Thoracic aorta (tissue), 2 donors: Measurements from ENCODE around the gene HFE. TPM values are rescaled to one million over a fixed set of nuclear protein-coding genes. Genes with fewer than 3 reads are reported as not detected.
A peak's percentile ranks its signal among the peaks of the same experiment; 100 is the strongest.

Source experiments
- ATAC-seq: fragments of 150-250 bp; one replicate; pipeline ENCODE4 v1.8.0; 2017; ENCODE audit warnings: low read depth; ENCODE audit not compliant: insufficient number of reproducible peaks, low FRiP score
- DNase-seq: peaks from one replicate; pipeline ENCODE4 v3.0.0-alpha.2; 2020; ENCODE audit warnings: low spot score
- H3K27ac ChIP-seq, 2 donors: fragments of 200-600 bp; sonication (generic); 1 replicate in 1 of 2; 2 replicates in 1 of 2; pipeline ENCODE4 v1.5.1; 2016; ENCODE audit warnings: mild to moderate bottlenecking in 2 of 2, moderate library complexity in 2 of 2
- H3K27me3 ChIP-seq: fragments of 200-600 bp; sonication (generic); replicated peaks from 2 replicates; pipeline ENCODE4 v1.6.0; 2016; ENCODE audit warnings: mild to moderate bottlenecking; ENCODE audit not compliant: insufficient read depth
- H3K36me3 ChIP-seq: fragments of 200-600 bp; sonication (generic); one replicate; pipeline ENCODE4 v1.5.1; 2016
- H3K4me1 ChIP-seq, 2 donors: fragments of 200-600 bp; sonication (generic); 1 replicate in 1 of 2; 2 replicates in 1 of 2; pipeline versions ENCODE4 v1.5.1 to v1.6.0; 2016; ENCODE audit warnings: low read depth in 2 of 2, mild to moderate bottlenecking in 1 of 2; ENCODE audit not compliant: control insufficient read depth in 1 of 2
- H3K4me3 ChIP-seq: fragments of 200-600 bp; sonication (generic); 2 replicates; pipeline ENCODE4 v1.5.1; 2016; ENCODE audit warnings: mild to moderate bottlenecking
- H3K9me3 ChIP-seq: fragments of 200-600 bp; sonication (generic); 2 replicates; pipeline ENCODE4 v1.5.1; 2016
- CTCF ChIP-seq: fragments of 200-600 bp; sonication (generic); IDR thresholded peaks from one replicate; pipeline ENCODE4 v1.5.1; 2019; ENCODE audit warnings: antibody characterized with exemption
- total RNA-seq, 2 donors: library from RNA; depleted of rRNA; stranded (reverse); fragments of >200 nt; gene quantifications; one replicate each; pipeline versions ENCODE4 v1.1.0 to v1.2.3, GENCODE V29; 2016

The HFE gene
- total RNA-seq, 2 donors from 2014 or later = 8.7 to 10.1 TPM

DNA sequence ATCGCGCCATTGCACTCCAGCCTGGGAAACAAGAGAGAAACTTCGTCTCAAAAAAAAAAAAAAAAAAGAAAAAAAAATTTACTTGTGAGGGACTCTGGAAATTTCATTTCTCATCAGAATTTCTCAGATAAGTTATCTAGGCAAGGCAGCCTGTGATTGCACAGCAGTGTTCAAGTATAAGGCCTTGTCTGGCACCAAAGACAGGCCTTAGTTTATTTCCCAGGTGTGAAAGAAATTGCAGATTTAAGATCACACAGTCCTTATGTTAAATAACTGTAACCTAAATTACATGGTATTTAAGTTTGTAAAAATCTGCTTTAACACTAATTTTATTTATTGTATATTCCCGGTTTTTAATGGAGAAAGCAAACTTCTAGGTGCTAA, 34.8 kb downstream of the HFE start:
- no peak for TF ChIP-seq CTCF
- H3K27ac ChIP-seq = peak overlapping the region; percentile 97 to 100
- H3K4me1 ChIP-seq = peaks cover 3 to 13% of the 10 kb centered on the region in 2 donors
- ATAC-seq (no peak), DNase-seq (no peak)
- H3K4me3 ChIP-seq = no peak overlapping the region
- H3K36me3 ChIP-seq = no peaks in the 10 kb centered on the region
- H3K9me3 ChIP-seq = no peaks in the 10 kb centered on the region
- no peaks in the 10 kb centered on the region for H3K27me3 ChIP-seq

DNA sequence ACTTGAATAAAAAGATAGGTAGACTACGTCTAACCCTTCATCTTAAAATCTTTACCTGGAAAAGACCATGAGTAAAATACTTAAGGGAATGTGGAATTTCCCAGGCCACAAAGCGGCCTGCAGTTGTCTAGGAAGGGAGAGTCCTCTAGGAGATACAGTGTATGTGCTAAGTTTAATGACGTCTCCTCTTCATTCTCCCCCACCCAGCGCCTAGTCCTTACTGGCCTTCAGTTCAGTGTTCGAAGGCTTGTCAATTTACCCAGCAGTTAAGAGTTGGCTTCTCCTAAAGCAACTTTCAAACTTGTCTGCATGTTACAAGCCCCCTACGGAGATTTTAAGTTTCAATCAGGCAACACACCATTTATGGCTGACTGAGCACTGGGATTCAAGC, 35.2 kb downstream of the HFE start:
- no peaks in the 10 kb centered on the region for H3K36me3 ChIP-seq
- H3K4me1 ChIP-seq = peaks cover 6 to 17% of the 10 kb centered on the region in 2 donors
- no peaks in the 10 kb centered on the region for H3K27me3 ChIP-seq
- peak overlapping the region; percentile 97 to 100 for H3K27ac ChIP-seq
- ATAC-seq (no peak), DNase-seq (no peak)
- H3K4me3 ChIP-seq = peak overlapping the region; percentile 89
- no peak for TF ChIP-seq CTCF
- H3K9me3 ChIP-seq = no peaks in the 10 kb centered on the region

GRCh38 chr6:26122793-26123674, 35.8 kb downstream of the HFE start:
- H3K4me3 ChIP-seq = peak overlapping the region; percentile 89
- ATAC-seq = peak; percentile 92
- H3K9me3 ChIP-seq = no peaks in the 10 kb centered on the region
- peak; percentile 10 for TF ChIP-seq CTCF
- peak overlapping the region; percentile 97 to 100 for H3K27ac ChIP-seq
- peaks cover 8 to 24% of the 10 kb centered on the region in 2 donors for H3K4me1 ChIP-seq
- no peaks in the 10 kb centered on the region for H3K36me3 ChIP-seq
- peak; percentile 78 for DNase-seq
- H3K27me3 ChIP-seq = no peaks in the 10 kb centered on the region

DNA sequence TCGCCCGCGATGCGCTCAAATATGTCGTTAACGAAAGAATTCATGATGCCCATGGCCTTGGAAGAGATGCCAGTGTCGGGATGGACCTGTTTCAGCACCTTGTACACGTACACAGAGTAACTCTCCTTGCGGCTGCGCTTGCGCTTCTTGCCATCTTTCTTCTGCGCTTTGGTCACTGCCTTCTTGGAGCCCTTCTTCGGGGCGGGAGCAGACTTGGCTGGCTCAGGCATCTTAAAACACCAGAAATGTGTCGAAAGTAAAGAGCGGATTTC, 36.4 kb downstream of the HFE start:
- Histone ChIP-seq H3K27ac (peak overlapping the region; percentile 97 to 100), H3K9me3 (no peaks in the 10 kb centered on the region), H3K36me3 (no peaks in the 10 kb centered on the region), H3K4me1 (peaks cover 8 to 29% of the 10 kb centered on the region in 2 donors), H3K4me3 (peak overlapping the region; percentile 89), H3K27me3 (no peaks in the 10 kb centered on the region)
- ATAC-seq (no peak), DNase-seq (no peak)
- no peak for TF ChIP-seq CTCF

GRCh38 chr6:26123947-26124780, 36.9 kb downstream of the HFE start:
- Histone ChIP-seq H3K27ac (peak overlapping the region; percentile 97 to 100), H3K4me3 (peak overlapping the region; percentile 89), H3K27me3 (no peaks in the 10 kb centered on the region), H3K4me1 (peaks cover 8 to 29% of the 10 kb centered on the region in 2 donors), H3K9me3 (no peaks in the 10 kb centered on the region), H3K36me3 (no peaks in the 10 kb centered on the region)
- DNase-seq = peak; percentile 74
- peak; percentile 97 for ATAC-seq
- TF ChIP-seq CTCF = no peak
